WTC11 (cell line): ENCODE results near the gene PRKN. TPM values are rescaled to one million over a fixed set of nuclear protein-coding genes. Genes with fewer than 3 reads are reported as not detected.

ENCODE experiments used
- ATAC-seq: fragments of 200-7000 bp; cut with Tn5 transposase; 2 replicates; pipeline ENCODE4 v1.10.0; 2021; ENCODE audit warnings: mild to moderate bottlenecking, moderate library complexity
- CTCF ChIA-PET: fragments of 300-600 bp; sonication (Branson Sonifier 250); formaldehyde crosslinking; loops from one replicate; lab custom pipeline; 2021; ENCODE audit warnings: antibody characterized with exemption; lab: Charles Lee
- POLR2A ChIA-PET: fragments of 350-600 bp; sonication (Branson Sonifier 250); formaldehyde crosslinking; loops from one replicate; lab custom pipeline; 2021; ENCODE audit warnings: antibody characterized with exemption; lab: Charles Lee
- DNase-seq: peaks from one replicate; pipeline ENCODE4 v3.0.0; 2021; ENCODE audit warnings: low spot score
- H3K27ac Mint-ChIP-seq: 2 replicates; pipeline ENCODE4 v1.8.0; 2021; ENCODE audit warnings: mixed read lengths
- H3K27me3 Mint-ChIP-seq: 2 replicates; pipeline ENCODE4 v1.8.0; 2021; ENCODE audit warnings: low read depth, mild to moderate bottlenecking, moderate library complexity, mixed read lengths
- H3K36me3 Mint-ChIP-seq: 2 replicates; pipeline ENCODE4 v1.8.0; 2021; ENCODE audit warnings: mixed read lengths
- H3K4me1 Mint-ChIP-seq: 2 replicates; pipeline ENCODE4 v1.8.0; 2022; ENCODE audit warnings: mixed read lengths
- H3K4me3 Mint-ChIP-seq: 2 replicates; pipeline ENCODE4 v1.8.0; 2021; ENCODE audit warnings: mild to moderate bottlenecking, moderate library complexity, mixed read lengths
- H3K9me3 Mint-ChIP-seq: 2 replicates; pipeline ENCODE4 v1.8.0; 2021; ENCODE audit warnings: mixed read lengths
- CREM ChIP-seq: sonication (generic); formaldehyde crosslinking; IDR thresholded peaks from 2 replicates; pipeline ENCODE4 v1.8.1; 2022; ENCODE audit warnings: mild to moderate bottlenecking, missing genetic modification reagents, moderate library complexity
- EMX1 ChIP-seq: fragments of 250-450 bp; sonication (Bioruptor Pico); IDR thresholded peaks from 2 replicates; pipeline ENCODE4 v1.8.0; 2021; ENCODE audit warnings: mild to moderate bottlenecking
- GABPB1 ChIP-seq: sonication (generic); formaldehyde crosslinking; IDR thresholded peaks from 2 replicates; pipeline ENCODE4 v1.8.1; 2023; ENCODE audit warnings: mild to moderate bottlenecking, missing genetic modification reagents
- GTF2I ChIP-seq: fragments of 250-450 bp; sonication (Bioruptor Pico); conservative IDR thresholded peaks from 2 replicates; pipeline ENCODE4 v1.4.0; 2021; ENCODE audit warnings: mild to moderate bottlenecking
- IRF2 ChIP-seq: sonication (generic); formaldehyde crosslinking; IDR thresholded peaks from 2 replicates; pipeline ENCODE4 v1.8.0; 2022; ENCODE audit warnings: low read depth, missing genetic modification reagents, borderline replicate concordance
- NFATC4 ChIP-seq: fragments of 250-450 bp; sonication (Bioruptor Pico); IDR thresholded peaks from 2 replicates; pipeline ENCODE4 v1.9.0; 2021; ENCODE audit warnings: mild to moderate bottlenecking
- NFE2L1 ChIP-seq: sonication (generic); formaldehyde crosslinking; IDR thresholded peaks from 2 replicates; pipeline ENCODE4 v1.8.1; 2023; ENCODE audit warnings: missing genetic modification reagents
- NFYB ChIP-seq: sonication (generic); formaldehyde crosslinking; conservative IDR thresholded peaks from 2 replicates; pipeline ENCODE4 v1.8.0; 2022; ENCODE audit warnings: low read depth, missing genetic modification reagents
- NR1H2 ChIP-seq: sonication (generic); formaldehyde crosslinking; IDR thresholded peaks from 2 replicates; pipeline ENCODE4 v1.9.0; 2021; ENCODE audit warnings: mild to moderate bottlenecking, moderate library complexity, missing genetic modification reagents
- PRRX2 ChIP-seq: fragments of 250-450 bp; sonication (Bioruptor Pico); IDR thresholded peaks from 2 replicates; pipeline ENCODE4 v1.8.0; 2021; ENCODE audit warnings: mild to moderate bottlenecking
- RORB ChIP-seq: fragments of 250-450 bp; sonication (Bioruptor Pico); IDR thresholded peaks from 2 replicates; pipeline ENCODE4 v1.9.0; 2021; ENCODE audit warnings: mild to moderate bottlenecking
- TEAD4 ChIP-seq: sonication (generic); formaldehyde crosslinking; IDR thresholded peaks from 2 replicates; pipeline ENCODE4 v1.8.0; 2022; ENCODE audit warnings: mild to moderate bottlenecking, missing genetic modification reagents
- ZNF121 ChIP-seq: sonication (generic); formaldehyde crosslinking; IDR thresholded peaks from 2 replicates; pipeline ENCODE4 v1.8.0; 2023; ENCODE audit warnings: missing genetic modification reagents
- ZNF138 ChIP-seq: sonication (generic); formaldehyde crosslinking; conservative IDR thresholded peaks from 2 replicates; pipeline ENCODE4 v1.8.1; 2022; ENCODE audit warnings: mild to moderate bottlenecking, moderate library complexity, missing genetic modification reagents
- ZNF317 ChIP-seq: sonication (generic); formaldehyde crosslinking; IDR thresholded peaks from 2 replicates; pipeline ENCODE4 v1.8.1; 2023; ENCODE audit warnings: low read depth, mild to moderate bottlenecking, moderate library complexity, missing genetic modification reagents, borderline replicate concordance
- ZNF396 ChIP-seq: fragments of 250-450 bp; sonication (Bioruptor Pico); IDR thresholded peaks from 2 replicates; pipeline ENCODE4 v1.8.0; 2021; ENCODE audit warnings: mild to moderate bottlenecking, moderate library complexity, borderline replicate concordance
- total RNA-seq: library from RNA; stranded (reverse); gene quantifications from 3 replicates; pipeline ENCODE4 v1.2.3, GENCODE V29; 2021
- TF ChIP-seq, protein P1 (sequence below): sonication (generic); formaldehyde crosslinking; IDR thresholded peaks from 2 replicates; pipeline ENCODE4 v1.8.0; 2022; ENCODE audit warnings: mild to moderate bottlenecking, missing genetic modification reagents
- TF ChIP-seq, protein P2 (sequence below): sonication (generic); formaldehyde crosslinking; IDR thresholded peaks from 2 replicates; pipeline ENCODE4 v1.8.1; 2023; ENCODE audit warnings: mild to moderate bottlenecking, moderate library complexity, missing genetic modification reagents
- TF ChIP-seq, protein P3 (sequence below): sonication (generic); formaldehyde crosslinking; IDR thresholded peaks from 2 replicates; pipeline ENCODE4 v1.8.1; 2022; ENCODE audit warnings: low read depth, missing genetic modification reagents, borderline replicate concordance
- TF ChIP-seq, protein P4 (sequence below): sonication (generic); formaldehyde crosslinking; IDR thresholded peaks from 2 replicates; pipeline ENCODE4 v1.8.1; 2022; ENCODE audit warnings: mild to moderate bottlenecking, missing genetic modification reagents, moderate library complexity, borderline replicate concordance
- TF ChIP-seq, protein P5 (sequence below): sonication (generic); formaldehyde crosslinking; IDR thresholded peaks from 2 replicates; pipeline ENCODE4 v1.8.1; 2022; ENCODE audit warnings: low read depth, mild to moderate bottlenecking, moderate library complexity, missing genetic modification reagents, borderline replicate concordance
- TF ChIP-seq, protein P6 (sequence below): fragments of 250-450 bp; sonication (Bioruptor Pico); IDR thresholded peaks from 2 replicates; pipeline ENCODE4 v1.9.0; 2021; ENCODE audit warnings: mild to moderate bottlenecking
- TF ChIP-seq, protein P7 (sequence below): fragments of 250-450 bp; sonication (Bioruptor Pico); IDR thresholded peaks from 2 replicates; pipeline ENCODE4 v2.1.2; 2022; ENCODE audit warnings: mild to moderate bottlenecking, moderate library complexity
- TF ChIP-seq, protein P8 (sequence below): fragments of 250-450 bp; sonication (Bioruptor Pico); IDR thresholded peaks from 2 replicates; pipeline ENCODE4 v1.9.0; 2021; ENCODE audit warnings: moderate library complexity, mild to moderate bottlenecking, inconsistent platforms, borderline replicate concordance

The PRKN gene
- total RNA-seq, 1 experiment from 2014 or later, result 0.59 TPM

DNA sequence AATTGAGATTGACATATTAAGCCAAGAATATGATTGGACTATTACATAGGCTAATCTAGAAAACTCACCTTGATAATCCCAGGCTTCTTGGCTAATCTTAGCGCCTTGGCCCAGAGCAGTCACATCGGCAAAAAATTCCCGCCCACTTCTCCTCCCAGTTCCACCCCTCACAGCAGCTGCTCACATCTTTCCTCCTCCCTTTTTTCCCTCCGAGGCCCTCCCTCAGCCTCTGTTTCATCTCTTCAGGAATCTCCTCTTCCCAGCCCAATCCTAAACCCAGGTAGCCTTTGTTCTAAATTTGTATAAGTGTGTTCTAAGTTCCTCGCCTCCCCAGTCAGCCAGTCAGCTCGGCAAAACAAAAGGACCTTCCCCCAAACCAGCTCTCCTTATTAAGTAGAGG lies 184.3 kb downstream of the PRKN start:
- no peaks in the 10 kb centered on the region for H3K36me3 Mint-ChIP-seq
- TF ChIP-seq, protein P1, sequence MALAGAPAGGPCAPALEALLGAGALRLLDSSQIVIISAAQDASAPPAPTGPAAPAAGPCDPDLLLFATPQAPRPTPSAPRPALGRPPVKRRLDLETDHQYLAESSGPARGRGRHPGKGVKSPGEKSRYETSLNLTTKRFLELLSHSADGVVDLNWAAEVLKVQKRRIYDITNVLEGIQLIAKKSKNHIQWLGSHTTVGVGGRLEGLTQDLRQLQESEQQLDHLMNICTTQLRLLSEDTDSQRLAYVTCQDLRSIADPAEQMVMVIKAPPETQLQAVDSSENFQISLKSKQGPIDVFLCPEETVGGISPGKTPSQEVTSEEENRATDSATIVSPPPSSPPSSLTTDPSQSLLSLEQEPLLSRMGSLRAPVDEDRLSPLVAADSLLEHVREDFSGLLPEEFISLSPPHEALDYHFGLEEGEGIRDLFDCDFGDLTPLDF, result no peak
- TF ChIP-seq, protein P2, sequence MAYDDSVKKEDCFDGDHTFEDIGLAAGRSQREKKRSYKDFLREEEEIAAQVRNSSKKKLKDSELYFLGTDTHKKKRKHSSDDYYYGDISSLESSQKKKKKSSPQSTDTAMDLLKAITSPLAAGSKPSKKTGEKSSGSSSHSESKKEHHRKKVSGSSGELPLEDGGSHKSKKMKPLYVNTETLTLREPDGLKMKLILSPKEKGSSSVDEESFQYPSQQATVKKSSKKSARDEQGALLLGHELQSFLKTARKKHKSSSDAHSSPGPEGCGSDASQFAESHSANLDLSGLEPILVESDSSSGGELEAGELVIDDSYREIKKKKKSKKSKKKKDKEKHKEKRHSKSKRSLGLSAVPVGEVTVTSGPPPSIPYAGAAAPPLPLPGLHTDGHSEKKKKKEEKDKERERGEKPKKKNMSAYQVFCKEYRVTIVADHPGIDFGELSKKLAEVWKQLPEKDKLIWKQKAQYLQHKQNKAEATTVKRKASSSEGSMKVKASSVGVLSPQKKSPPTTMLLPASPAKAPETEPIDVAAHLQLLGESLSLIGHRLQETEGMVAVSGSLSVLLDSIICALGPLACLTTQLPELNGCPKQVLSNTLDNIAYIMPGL (CRISPR knock-in tag), result no peak
- TF ChIP-seq IRF2 (no peak), GABPB1 (CRISPR knock-in tag) (no peak), NFATC4 (CRISPR knock-in tag) (no peak), EMX1 (no peak), NFE2L1 (CRISPR knock-in tag) (no peak), TEAD4 (CRISPR knock-in tag) (no peak), NFYB (CRISPR knock-in tag) (no peak), ZNF396 (CRISPR knock-in tag) (no peak), CREM (no peak), NR1H2 (CRISPR knock-in tag) (no peak)
- TF ChIP-seq, protein P3, sequence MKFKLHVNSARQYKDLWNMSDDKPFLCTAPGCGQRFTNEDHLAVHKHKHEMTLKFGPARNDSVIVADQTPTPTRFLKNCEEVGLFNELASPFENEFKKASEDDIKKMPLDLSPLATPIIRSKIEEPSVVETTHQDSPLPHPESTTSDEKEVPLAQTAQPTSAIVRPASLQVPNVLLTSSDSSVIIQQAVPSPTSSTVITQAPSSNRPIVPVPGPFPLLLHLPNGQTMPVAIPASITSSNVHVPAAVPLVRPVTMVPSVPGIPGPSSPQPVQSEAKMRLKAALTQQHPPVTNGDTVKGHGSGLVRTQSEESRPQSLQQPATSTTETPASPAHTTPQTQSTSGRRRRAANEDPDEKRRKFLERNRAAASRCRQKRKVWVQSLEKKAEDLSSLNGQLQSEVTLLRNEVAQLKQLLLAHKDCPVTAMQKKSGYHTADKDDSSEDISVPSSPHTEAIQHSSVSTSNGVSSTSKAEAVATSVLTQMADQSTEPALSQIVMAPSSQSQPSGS (CRISPR knock-in tag), result no peak
- TF ChIP-seq, protein P4, sequence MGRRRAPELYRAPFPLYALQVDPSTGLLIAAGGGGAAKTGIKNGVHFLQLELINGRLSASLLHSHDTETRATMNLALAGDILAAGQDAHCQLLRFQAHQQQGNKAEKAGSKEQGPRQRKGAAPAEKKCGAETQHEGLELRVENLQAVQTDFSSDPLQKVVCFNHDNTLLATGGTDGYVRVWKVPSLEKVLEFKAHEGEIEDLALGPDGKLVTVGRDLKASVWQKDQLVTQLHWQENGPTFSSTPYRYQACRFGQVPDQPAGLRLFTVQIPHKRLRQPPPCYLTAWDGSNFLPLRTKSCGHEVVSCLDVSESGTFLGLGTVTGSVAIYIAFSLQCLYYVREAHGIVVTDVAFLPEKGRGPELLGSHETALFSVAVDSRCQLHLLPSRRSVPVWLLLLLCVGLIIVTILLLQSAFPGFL (CRISPR knock-in tag), result no peak
- TF ChIP-seq, protein P5, sequence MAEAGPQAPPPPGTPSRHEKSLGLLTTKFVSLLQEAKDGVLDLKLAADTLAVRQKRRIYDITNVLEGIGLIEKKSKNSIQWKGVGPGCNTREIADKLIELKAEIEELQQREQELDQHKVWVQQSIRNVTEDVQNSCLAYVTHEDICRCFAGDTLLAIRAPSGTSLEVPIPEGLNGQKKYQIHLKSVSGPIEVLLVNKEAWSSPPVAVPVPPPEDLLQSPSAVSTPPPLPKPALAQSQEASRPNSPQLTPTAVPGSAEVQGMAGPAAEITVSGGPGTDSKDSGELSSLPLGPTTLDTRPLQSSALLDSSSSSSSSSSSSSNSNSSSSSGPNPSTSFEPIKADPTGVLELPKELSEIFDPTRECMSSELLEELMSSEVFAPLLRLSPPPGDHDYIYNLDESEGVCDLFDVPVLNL, result no peak
- TF ChIP-seq, protein P6, sequence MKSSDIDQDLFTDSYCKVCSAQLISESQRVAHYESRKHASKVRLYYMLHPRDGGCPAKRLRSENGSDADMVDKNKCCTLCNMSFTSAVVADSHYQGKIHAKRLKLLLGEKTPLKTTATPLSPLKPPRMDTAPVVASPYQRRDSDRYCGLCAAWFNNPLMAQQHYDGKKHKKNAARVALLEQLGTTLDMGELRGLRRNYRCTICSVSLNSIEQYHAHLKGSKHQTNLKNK (CRISPR knock-in tag), result no peak
- TF ChIP-seq, protein P7, sequence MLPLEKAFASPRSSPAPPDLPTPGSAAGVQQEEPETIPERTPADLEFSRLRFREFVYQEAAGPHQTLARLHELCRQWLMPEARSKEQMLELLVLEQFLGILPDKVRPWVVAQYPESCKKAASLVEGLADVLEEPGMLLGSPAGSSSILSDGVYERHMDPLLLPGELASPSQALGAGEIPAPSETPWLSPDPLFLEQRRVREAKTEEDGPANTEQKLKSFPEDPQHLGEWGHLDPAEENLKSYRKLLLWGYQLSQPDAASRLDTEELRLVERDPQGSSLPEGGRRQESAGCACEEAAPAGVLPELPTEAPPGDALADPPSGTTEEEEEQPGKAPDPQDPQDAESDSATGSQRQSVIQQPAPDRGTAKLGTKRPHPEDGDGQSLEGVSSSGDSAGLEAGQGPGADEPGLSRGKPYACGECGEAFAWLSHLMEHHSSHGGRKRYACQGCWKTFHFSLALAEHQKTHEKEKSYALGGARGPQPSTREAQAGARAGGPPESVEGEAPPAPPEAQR (CRISPR knock-in tag), result no peak
- DNase-seq (peak; percentile 34), ATAC-seq (peak; percentile 96)
- H3K4me1 Mint-ChIP-seq, result peaks cover 23% of the 10 kb centered on the region
- POLR2A ChIA-PET, result no interaction called here
- no peaks in the 10 kb centered on the region for H3K9me3 Mint-ChIP-seq
- no peaks in the 10 kb centered on the region for H3K27me3 Mint-ChIP-seq
- no peak overlapping the region for H3K4me3 Mint-ChIP-seq
- CTCF ChIA-PET, result interaction anchor here (1.0 kb wide), 1 partner anchor 16 kb away, joined by 3 read pairs; no protein-coding TSS in a partner anchor
- peak overlapping the region; percentile 17 for H3K27ac Mint-ChIP-seq

DNA sequence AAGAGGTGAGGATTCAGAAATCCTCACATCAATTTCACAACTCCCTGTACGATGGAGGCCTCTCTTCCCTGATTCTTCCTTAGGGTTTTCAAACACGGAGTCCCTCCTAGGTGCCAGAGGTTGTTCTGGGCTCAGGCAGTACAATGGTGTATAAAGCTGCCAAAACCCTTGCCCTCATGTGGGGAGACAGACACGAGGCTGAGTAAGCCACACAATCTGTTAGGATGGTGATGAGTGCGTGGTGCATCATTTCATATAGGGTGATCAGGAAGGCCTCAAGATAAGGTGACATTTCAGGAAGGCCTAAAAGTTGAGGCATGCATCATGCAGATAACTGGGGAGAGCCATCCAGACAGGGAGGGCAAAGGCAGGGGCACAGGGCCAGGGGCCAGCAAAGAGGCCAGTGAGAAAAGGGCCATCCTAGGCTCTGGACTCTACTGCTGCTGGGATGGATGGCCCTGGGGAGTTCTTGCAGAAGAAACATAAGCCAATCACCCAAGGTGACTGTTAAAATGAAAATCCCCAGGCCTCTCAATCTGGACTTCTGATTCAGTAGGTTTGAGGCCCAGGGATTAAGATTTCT lies 186.5 kb downstream of the PRKN start:
- H3K9me3 Mint-ChIP-seq, result no peaks in the 10 kb centered on the region
- POLR2A ChIA-PET, result no interaction called here
- ATAC-seq (no peak), DNase-seq (no peak)
- no peak overlapping the region for H3K4me3 Mint-ChIP-seq
- H3K27ac Mint-ChIP-seq, result no peak overlapping the region
- CTCF ChIA-PET, result no interaction called here
- H3K4me1 Mint-ChIP-seq, result peaks cover 18% of the 10 kb centered on the region
- no peaks in the 10 kb centered on the region for H3K27me3 Mint-ChIP-seq
- no peaks in the 10 kb centered on the region for H3K36me3 Mint-ChIP-seq
- TF ChIP-seq ZNF317 (CRISPR knock-in tag), result no peak
- TF ChIP-seq ZNF138, result no peak
- TF ChIP-seq PRRX2 (CRISPR knock-in tag), result no peak
- TF ChIP-seq, protein P8, sequence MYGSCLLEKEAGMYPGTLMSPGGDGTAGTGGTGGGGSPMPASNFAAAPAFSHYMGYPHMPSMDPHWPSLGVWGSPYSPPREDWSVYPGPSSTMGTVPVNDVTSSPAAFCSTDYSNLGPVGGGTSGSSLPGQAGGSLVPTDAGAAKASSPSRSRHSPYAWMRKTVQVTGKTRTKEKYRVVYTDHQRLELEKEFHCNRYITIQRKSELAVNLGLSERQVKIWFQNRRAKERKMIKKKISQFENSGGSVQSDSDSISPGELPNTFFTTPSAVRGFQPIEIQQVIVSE (CRISPR knock-in tag), result no peak
- no peak for TF ChIP-seq ZNF121 (CRISPR knock-in tag)
- no peak for TF ChIP-seq RORB (CRISPR knock-in tag)
- no peak for TF ChIP-seq GTF2I
